HCT116 (cell line): ENCODE measurements around the gene PTGIS. TPM values are rescaled to one million over a fixed set of nuclear protein-coding genes. Genes with fewer than 3 reads are reported as not detected.

Source experiments
- ATAC-seq: fragments of 200-7000 bp; cut with Tn5 transposase; 2 replicates; pipeline ENCODE4 v1.9.1; 2020; ENCODE audit warnings: mild to moderate bottlenecking, moderate library complexity
- BruUV-seq: library from RNA; stranded (reverse); fragments of 400-500 nt; replicated peaks from 2 replicates; lab custom pipeline; 2021; lab: Mats Ljungman, UMichigan
- CTCF ChIA-PET: fragments of 300-600 bp; sonication (Branson Sonifier 250); formaldehyde crosslinking; loops from one replicate; lab custom pipeline; 2021; ENCODE audit warnings: antibody characterized with exemption; lab: Charles Lee
- POLR2A ChIA-PET: fragments of 300-600, 350-600 bp; sonication (Branson Sonifier 250); formaldehyde crosslinking; loops from one replicate; lab custom pipeline; 2021; ENCODE audit warnings: antibody characterized with exemption; lab: Charles Lee
- RAD21 ChIA-PET, 2 experiments: fragments of 300-600 bp; sonication (Branson Sonifier 250); formaldehyde crosslinking; loops; one replicate each; lab custom pipeline; 2023; ENCODE audit warnings: low total read pairs in 2 of 2; ENCODE audit not compliant: uncharacterized antibody in 2 of 2, unreplicated experiment in 2 of 2, low non-redundant PET in 1 of 2; lab: Charles Lee
- DNase-seq: peaks from one replicate; pipeline ENCODE4 v3.0.0-alpha.2; 2010; ENCODE audit warnings: low read depth, low spot score
- H2AFZ ChIP-seq: fragments of 200-600 bp; shearing (Covaris generic), sonication (generic); 2 replicates; pipeline ENCODE4 v1.6.1; 2017; ENCODE audit warnings: low read depth, mixed run types, mixed read lengths, antibody characterized with exemption, low read length; ENCODE audit not compliant: poor library complexity, severe bottlenecking
- H3K27ac ChIP-seq: 2 replicates; pipeline ENCODE4 v1.5.1; 2012; ENCODE audit warnings: low read depth, low read length
- H3K27me3 ChIP-seq: fragments of 200-600 bp; sonication (generic); 2 replicates; pipeline ENCODE4 v1.6.1; 2016; ENCODE audit warnings: mixed run types, low read length, mixed read lengths; ENCODE audit not compliant: insufficient read depth
- H3K36me3 ChIP-seq, 2 experiments: fragments of 200-500 bp in 1 of 2; fragments of 200-600 bp in 1 of 2; sonication (Bioruptor generic) in 1 of 2; sonication (generic) in 1 of 2; 2 replicates each; pipeline versions ENCODE4 v1.5.1 to v1.6.1; 2014 to 2016; ENCODE audit warnings: low read length in 2 of 2, inconsistent platforms in 1 of 2, mixed read lengths in 1 of 2, mixed run types in 1 of 2; ENCODE audit not compliant: insufficient read depth in 2 of 2, control insufficient read depth in 1 of 2
- H3K4me1 ChIP-seq, 2 experiments: fragments of 200-600 bp in 1 of 2; sonication (generic) in 1 of 2; 2 replicates each; pipeline versions ENCODE4 v1.5.1 to v1.6.1; 2012 to 2017; ENCODE audit warnings: low read length in 2 of 2, inconsistent platforms in 1 of 2, mild to moderate bottlenecking in 1 of 2, mixed read lengths in 1 of 2, mixed run types in 1 of 2, moderate library complexity in 1 of 2; ENCODE audit not compliant: insufficient read depth in 2 of 2, control insufficient read depth in 1 of 2
- H3K4me2 ChIP-seq: fragments of 200-600 bp; sonication (generic); 2 replicates; pipeline ENCODE4 v1.6.1; 2017; ENCODE audit warnings: mixed run types, low read length, mixed read lengths
- H3K4me3 ChIP-seq, 2 experiments: fragments of 200-600 bp in 1 of 2; sonication (generic) in 1 of 2; replicated peaks in 1 of 2; 2 replicates each; pipeline ENCODE4 v1.5.1; 2011 to 2016; ENCODE audit warnings: low read length in 2 of 2, control low read depth in 1 of 2, low read depth in 1 of 2, mild to moderate bottlenecking in 1 of 2, mixed read lengths in 1 of 2, mixed run types in 1 of 2
- H3K79me2 ChIP-seq: fragments of 200-600 bp; sonication (generic); 2 replicates; pipeline ENCODE4 v1.6.1; 2017; ENCODE audit warnings: mild to moderate bottlenecking, mixed run types, low read length, moderate library complexity, mixed read lengths; ENCODE audit not compliant: insufficient read depth
- H3K9ac ChIP-seq: fragments of 200-600 bp; sonication (generic); 2 replicates; pipeline ENCODE4 v1.6.1; 2016; ENCODE audit warnings: low read length, mixed read lengths
- H3K9me2 ChIP-seq: fragments of 200-600 bp; sonication (generic), shearing (Covaris generic); 2 replicates; pipeline ENCODE4 v1.6.1; 2017; ENCODE audit warnings: mixed run types, mild to moderate bottlenecking, moderate library complexity; ENCODE audit not compliant: insufficient read depth
- H3K9me3 ChIP-seq, 2 experiments: fragments of 200-500 bp in 1 of 2; fragments of 200-600 bp in 1 of 2; sonication (Bioruptor generic) in 1 of 2; sonication (generic) in 1 of 2; 2 replicates each; pipeline ENCODE4 v1.6.1; 2014 to 2017; ENCODE audit warnings: low read length in 2 of 2, mixed read lengths in 2 of 2, inconsistent platforms in 1 of 2, low read depth in 1 of 2, mild to moderate bottlenecking in 1 of 2, mixed run types in 1 of 2, moderate library complexity in 1 of 2; ENCODE audit not compliant: control insufficient read depth in 1 of 2, insufficient read depth in 1 of 2
- H4K20me1 ChIP-seq: fragments of 200-600 bp; sonication (generic), shearing (Covaris generic); 2 replicates; pipeline ENCODE4 v1.6.1; 2017; ENCODE audit warnings: mixed run types, mild to moderate bottlenecking, moderate library complexity; ENCODE audit not compliant: insufficient read depth
- CEBPB ChIP-seq: IDR thresholded peaks from 2 replicates; pipeline ENCODE4 v1.6.1; 2012; ENCODE audit warnings: low read depth
- EGR1 ChIP-seq: IDR thresholded peaks from 2 replicates; pipeline ENCODE4 v1.6.1; 2012; ENCODE audit warnings: low read depth
- ELF1 ChIP-seq: IDR thresholded peaks from 2 replicates; pipeline ENCODE4 v1.6.1; 2012; ENCODE audit warnings: low read depth, borderline replicate concordance
- JUND ChIP-seq: IDR thresholded peaks from 2 replicates; pipeline ENCODE4 v1.6.1; 2012
- SIN3A ChIP-seq: IDR thresholded peaks from 2 replicates; pipeline ENCODE4 v1.6.1; 2012; ENCODE audit warnings: low read depth
- SP1 ChIP-seq: IDR thresholded peaks from 2 replicates; pipeline ENCODE4 v1.6.1; 2012; ENCODE audit warnings: low read depth
- intact Hi-C: fragments of 100-400 bp; cut with micrococcal nuclease; formaldehyde crosslinking; loops from 2 replicates; pipeline ENCODE4 v1.10.0; 2022
- total RNA-seq: library from RNA; stranded (reverse); gene quantifications from one replicate; pipeline ENCODE4 v1.2.1, GENCODE V29; 2021; ENCODE audit not compliant: unreplicated experiment
- TF ChIP-seq, protein P1 (sequence below): IDR thresholded peaks from 2 replicates; pipeline ENCODE4 v1.6.1; 2011; ENCODE audit warnings: mild to moderate bottlenecking, low read length, moderate library complexity; ENCODE audit not compliant: insufficient replicate concordance; ENCODE audit errors: extremely low read depth
- TF ChIP-seq, protein P2 (sequence below): IDR thresholded peaks from 2 replicates; pipeline ENCODE4 v1.6.1; 2012; ENCODE audit warnings: low read depth
- TF ChIP-seq, protein P3 (sequence below), 3 experiments: fragments of 200-600 bp in 1 of 3; sonication (generic) in 1 of 3; IDR thresholded peaks in 2 of 3; conservative IDR thresholded peaks in 1 of 3; 2 replicates each; pipeline ENCODE4 v1.5.1; 2012 to 2017; ENCODE audit warnings: low read depth in 2 of 3, low read length in 2 of 3, antibody characterized with exemption in 1 of 3, borderline replicate concordance in 1 of 3, control low read depth in 1 of 3, mild to moderate bottlenecking in 1 of 3, mixed read lengths in 1 of 3, mixed run types in 1 of 3, moderate library complexity in 1 of 3; ENCODE audit not compliant: insufficient read depth in 1 of 3

The PTGIS gene
- total RNA-seq, 1 experiment from 2014 or later, result 0.25 TPM

DNA sequence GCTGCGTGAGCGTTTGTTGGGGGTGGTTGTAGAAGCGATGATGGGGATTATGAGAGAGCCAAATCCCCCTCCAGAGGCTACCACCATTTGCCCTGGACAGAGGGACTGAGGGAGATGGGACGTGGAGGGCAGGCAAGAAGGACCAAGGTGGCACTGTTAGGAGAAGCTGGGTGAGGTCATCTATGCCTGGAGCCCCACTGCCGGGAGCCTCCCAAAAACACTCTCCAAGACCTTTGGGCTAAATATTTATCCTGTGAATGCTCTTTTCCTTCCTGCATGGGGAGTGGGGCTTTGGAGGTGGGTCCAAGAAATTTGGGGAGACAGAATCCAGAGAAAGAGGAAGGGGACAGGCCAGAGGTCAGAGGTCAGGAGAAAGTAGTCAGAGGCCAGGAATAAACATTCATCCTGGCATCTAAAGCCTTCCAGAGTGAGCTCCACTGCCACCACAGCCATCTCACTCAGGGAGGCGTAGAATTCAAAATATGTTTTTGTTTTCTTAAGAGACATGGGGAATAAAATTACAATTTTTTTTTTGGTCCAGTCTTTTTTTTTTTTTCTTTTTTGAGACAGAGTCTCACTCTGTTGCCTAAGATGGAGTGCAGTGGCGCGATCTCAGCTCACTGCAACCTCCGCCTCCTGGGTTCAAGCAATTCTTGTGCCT is 17.8 kb upstream of the PTGIS start:
- POLR2A ChIA-PET, result no interaction called here
- no peak overlapping the region for H3K27ac ChIP-seq
- no peaks in the 10 kb centered on the region for H3K79me2 ChIP-seq
- no TSS peak for BruUV-seq
- H3K9me3 ChIP-seq, result peaks cover 0 to 7% of the 10 kb centered on the region in 2 experiments; a peak in 1 of 4 replicates
- RAD21 ChIA-PET, result no interaction called here
- TF ChIP-seq JUND (no peak), EGR1 (no peak), SP1 (no peak), CEBPB (no peak), ELF1 (no peak), SIN3A (no peak)
- TF ChIP-seq, protein P1, sequence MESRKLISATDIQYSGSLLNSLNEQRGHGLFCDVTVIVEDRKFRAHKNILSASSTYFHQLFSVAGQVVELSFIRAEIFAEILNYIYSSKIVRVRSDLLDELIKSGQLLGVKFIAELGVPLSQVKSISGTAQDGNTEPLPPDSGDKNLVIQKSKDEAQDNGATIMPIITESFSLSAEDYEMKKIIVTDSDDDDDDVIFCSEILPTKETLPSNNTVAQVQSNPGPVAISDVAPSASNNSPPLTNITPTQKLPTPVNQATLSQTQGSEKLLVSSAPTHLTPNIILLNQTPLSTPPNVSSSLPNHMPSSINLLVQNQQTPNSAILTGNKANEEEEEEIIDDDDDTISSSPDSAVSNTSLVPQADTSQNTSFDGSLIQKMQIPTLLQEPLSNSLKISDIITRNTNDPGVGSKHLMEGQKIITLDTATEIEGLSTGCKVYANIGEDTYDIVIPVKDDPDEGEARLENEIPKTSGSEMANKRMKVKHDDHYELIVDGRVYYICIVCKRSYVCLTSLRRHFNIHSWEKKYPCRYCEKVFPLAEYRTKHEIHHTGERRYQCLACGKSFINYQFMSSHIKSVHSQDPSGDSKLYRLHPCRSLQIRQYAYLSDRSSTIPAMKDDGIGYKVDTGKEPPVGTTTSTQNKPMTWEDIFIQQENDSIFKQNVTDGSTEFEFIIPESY, result no peak
- TF ChIP-seq, protein P2, sequence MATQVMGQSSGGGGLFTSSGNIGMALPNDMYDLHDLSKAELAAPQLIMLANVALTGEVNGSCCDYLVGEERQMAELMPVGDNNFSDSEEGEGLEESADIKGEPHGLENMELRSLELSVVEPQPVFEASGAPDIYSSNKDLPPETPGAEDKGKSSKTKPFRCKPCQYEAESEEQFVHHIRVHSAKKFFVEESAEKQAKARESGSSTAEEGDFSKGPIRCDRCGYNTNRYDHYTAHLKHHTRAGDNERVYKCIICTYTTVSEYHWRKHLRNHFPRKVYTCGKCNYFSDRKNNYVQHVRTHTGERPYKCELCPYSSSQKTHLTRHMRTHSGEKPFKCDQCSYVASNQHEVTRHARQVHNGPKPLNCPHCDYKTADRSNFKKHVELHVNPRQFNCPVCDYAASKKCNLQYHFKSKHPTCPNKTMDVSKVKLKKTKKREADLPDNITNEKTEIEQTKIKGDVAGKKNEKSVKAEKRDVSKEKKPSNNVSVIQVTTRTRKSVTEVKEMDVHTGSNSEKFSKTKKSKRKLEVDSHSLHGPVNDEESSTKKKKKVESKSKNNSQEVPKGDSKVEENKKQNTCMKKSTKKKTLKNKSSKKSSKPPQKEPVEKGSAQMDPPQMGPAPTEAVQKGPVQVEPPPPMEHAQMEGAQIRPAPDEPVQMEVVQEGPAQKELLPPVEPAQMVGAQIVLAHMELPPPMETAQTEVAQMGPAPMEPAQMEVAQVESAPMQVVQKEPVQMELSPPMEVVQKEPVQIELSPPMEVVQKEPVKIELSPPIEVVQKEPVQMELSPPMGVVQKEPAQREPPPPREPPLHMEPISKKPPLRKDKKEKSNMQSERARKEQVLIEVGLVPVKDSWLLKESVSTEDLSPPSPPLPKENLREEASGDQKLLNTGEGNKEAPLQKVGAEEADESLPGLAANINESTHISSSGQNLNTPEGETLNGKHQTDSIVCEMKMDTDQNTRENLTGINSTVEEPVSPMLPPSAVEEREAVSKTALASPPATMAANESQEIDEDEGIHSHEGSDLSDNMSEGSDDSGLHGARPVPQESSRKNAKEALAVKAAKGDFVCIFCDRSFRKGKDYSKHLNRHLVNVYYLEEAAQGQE, result no peak
- TF ChIP-seq, protein P3, sequence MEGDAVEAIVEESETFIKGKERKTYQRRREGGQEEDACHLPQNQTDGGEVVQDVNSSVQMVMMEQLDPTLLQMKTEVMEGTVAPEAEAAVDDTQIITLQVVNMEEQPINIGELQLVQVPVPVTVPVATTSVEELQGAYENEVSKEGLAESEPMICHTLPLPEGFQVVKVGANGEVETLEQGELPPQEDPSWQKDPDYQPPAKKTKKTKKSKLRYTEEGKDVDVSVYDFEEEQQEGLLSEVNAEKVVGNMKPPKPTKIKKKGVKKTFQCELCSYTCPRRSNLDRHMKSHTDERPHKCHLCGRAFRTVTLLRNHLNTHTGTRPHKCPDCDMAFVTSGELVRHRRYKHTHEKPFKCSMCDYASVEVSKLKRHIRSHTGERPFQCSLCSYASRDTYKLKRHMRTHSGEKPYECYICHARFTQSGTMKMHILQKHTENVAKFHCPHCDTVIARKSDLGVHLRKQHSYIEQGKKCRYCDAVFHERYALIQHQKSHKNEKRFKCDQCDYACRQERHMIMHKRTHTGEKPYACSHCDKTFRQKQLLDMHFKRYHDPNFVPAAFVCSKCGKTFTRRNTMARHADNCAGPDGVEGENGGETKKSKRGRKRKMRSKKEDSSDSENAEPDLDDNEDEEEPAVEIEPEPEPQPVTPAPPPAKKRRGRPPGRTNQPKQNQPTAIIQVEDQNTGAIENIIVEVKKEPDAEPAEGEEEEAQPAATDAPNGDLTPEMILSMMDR (IDR thresholded peaks at IDR 0.05 in 2 of 3, conservative IDR thresholded peaks at IDR 0.05 in 1 of 3; ENCODE audit: borderline replicate concordance in 1 of 3, insufficient read depth in 1 of 3, low read depth in 2 of 3, low read length in 2 of 3), result no peak
- no peaks in the 10 kb centered on the region for H3K9me2 ChIP-seq
- H4K20me1 ChIP-seq, result no peaks in the 10 kb centered on the region
- no peak overlapping the region for H3K9ac ChIP-seq
- H3K4me3 ChIP-seq, result no peak overlapping the region
- intact Hi-C loops, result no loop called here
- ATAC-seq (no peak), DNase-seq (no peak)
- H3K36me3 ChIP-seq, result no peaks in the 10 kb centered on the region
- H3K27me3 ChIP-seq, result no peaks in the 10 kb centered on the region
- CTCF ChIA-PET, result no interaction called here
- H2AFZ ChIP-seq, result no peak overlapping the region
- peaks cover 7 to 17% of the 10 kb centered on the region in 2 experiments for H3K4me1 ChIP-seq
- H3K4me2 ChIP-seq, result no peak overlapping the region
